Fibroblast of pulmonary artery (primary cell): Measurements from ENCODE around the gene FSTL3.

Source experiments
- DNase-seq: peaks from one replicate; pipeline ENCODE4 v3.0.0-alpha.2; 2010; ENCODE audit warnings: low read depth
- H3K4me3 ChIP-seq: replicated peaks from 2 replicates; pipeline ENCODE4 v1.5.1; 2011; ENCODE audit warnings: low read depth, mild to moderate bottlenecking, control low read depth, low read length, moderate library complexity
- CTCF ChIP-seq: IDR thresholded peaks from 2 replicates; pipeline ENCODE4 v1.5.1; 2011; ENCODE audit warnings: mild to moderate bottlenecking, control low read depth, low read length, inconsistent platforms; ENCODE audit errors: missing control alignments

Gene FSTL3

DNA sequence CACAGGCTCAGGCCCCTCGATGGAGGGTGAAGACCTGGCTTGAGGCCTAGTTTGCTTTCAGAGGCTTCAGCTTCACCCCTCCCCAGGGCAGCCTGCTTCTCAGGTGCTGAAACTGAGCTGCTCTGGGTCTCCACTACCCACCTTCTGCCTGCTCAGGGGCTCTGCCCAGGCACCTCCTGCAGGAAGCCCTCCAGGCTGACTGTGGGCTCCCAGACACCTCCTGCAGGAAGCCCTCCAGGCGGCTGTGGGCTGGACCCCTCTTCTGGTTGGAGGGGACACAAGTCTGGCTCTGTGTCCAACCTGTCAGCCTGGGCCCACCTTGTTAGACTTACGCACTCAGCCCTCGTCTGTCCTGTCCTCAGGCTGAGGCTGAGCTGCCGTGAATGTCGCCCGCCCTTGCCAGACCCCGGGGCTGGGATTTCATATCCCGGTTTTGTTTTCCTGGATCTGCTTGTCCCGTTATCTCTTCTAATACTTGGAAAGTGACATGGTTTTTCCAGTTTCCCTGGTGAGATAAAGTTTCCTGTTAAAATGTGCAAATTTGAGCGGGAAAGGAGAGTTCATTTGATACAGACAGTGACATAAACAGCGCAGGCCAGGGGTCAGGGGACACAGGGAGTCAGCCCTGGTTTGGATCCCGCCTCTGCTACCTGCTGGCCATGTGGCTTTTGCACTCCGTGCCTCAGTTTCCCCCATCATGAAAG lies 53.9 kb downstream of the FSTL3 start:
- no peak for TF ChIP-seq CTCF
- DNase-seq: no peak
- H3K4me3 ChIP-seq: no peak overlapping the region

DNA sequence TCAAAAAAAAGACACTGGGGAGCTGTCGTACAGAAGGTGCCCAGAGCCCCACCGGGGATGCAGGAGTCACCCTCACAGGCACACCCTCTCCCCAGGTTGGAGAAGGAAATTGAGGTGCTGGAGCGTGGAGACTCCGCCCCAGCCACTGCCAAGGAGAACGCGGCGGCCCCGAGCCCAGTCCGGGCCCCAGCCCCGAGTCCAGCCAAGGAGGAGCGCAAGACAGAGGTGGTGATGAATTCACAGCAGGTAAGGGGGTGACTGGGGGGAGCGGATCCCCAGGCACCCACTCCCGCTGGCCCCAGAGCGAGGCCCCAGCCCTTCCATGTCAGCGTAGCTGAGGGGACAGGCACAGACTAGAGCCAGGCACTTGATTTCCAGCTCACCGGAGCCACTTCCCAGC lies 54.8 kb downstream of the FSTL3 start:
- no peak for DNase-seq

DNA sequence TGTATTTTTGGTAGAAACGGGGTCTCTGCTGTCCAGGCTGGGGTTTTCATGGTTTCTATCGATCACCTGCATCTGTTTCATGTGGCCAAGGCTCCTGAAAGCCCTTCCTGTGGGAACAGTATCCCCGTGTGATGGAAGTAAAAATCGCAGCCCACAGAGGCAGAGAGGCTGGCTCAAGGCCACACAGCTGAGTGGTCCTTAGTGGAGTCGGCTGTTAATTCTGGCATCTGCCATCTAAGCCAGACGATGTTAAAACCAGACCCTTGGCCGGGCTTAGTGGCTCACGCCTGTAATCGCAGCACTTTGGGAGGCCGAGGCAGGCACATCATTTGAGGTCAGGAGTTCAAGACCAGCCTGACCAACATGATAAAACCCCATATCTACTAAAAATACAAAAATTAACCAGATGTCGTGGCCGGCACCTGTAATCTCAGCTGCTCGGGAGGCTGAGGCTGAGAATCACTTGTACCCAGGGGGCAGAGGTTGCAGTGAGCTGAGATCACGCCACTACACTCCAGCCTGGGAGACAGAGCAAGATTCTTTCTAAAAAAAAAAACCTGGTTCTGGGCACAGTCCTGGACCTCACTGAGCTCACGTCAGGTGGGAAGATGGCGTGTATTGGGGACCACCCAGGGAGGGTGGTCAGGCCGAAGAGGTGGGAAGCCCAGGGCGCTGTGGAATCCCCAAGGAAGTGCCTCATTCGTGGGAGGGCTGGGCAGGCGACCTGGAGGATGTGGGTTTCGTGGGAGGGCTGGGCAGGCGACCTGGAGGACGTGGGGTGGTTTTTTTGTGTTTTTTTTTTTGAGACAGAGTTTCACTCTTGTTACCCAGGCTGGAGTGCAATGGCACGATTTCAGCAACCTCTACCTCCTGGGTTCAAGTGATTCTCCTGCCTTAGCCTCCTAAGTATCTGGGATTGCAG lies 56.2 kb downstream of the FSTL3 start:
- no peak for DNase-seq
- H3K4me3 ChIP-seq: no peak overlapping the region
- no peak for TF ChIP-seq CTCF

More for the DNA sequence above, 54.8 kb downstream of the FSTL3 start:
- H3K4me3 ChIP-seq: no peak overlapping the region
- no peak for TF ChIP-seq CTCF
